GDM1 (cell line): ENCODE measurements around the gene C13orf42.

ENCODE experiments used
- DNase-seq: peaks from one replicate; lab custom pipeline; 2025; lab: John Stamatoyannopoulos, UW

Gene C13orf42

DNA sequence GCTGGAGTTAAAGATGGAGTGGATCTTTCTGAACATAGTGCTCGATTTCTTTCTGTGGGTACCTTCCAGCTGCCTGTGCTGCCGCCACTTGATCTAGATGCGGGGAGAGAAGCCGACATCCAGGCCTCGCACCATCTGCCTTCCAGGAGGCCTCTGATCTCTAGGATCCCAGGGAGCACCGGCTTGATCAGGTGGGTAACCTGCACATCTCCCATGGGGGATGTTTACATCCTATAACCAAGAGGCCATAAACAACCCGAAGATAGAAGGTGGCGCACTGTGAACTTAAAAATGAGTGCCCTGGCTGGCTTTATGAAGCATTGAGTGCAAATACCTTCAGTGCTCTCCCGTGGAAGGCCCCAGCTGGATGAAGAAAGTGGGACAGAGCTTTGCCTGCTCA, at the start of gene C13orf42:
Gene C13orf42 (minus strand): TSS at position 101 of the 400 bp plus-strand sequence. CDS start 65 bp downstream, at position 36.
- DNase-seq: no peak

DNA sequence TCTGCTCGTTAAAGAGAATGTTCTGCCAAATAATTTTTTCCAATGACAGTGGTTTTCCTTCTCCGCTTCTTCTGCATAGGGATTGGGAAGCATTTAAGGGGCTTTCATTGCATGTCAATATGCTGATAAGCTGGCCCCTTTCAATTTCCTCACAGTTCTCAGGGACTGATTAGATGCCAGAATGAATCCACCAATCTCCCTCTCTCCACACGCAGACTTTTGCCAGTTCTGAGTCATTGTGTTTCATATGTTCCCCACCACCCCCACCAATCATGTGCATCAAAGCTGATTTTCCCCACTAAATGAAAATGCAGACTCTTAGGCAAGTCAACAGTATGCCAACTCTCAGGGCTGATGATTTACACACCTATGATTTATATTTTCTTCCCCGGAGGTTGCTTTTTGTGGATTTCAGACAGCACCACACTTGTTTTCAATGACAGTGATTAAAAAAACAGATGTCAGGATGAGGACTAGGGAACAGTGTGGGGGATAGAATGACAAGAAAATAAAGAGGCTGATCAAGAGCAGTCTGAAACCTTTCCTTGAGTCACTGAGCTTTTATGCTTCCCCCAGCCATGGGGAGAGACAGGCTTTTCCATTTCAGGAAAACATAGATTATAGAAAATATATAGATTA, 47.9 kb upstream of the C13orf42 start:
- no peak for DNase-seq

DNA sequence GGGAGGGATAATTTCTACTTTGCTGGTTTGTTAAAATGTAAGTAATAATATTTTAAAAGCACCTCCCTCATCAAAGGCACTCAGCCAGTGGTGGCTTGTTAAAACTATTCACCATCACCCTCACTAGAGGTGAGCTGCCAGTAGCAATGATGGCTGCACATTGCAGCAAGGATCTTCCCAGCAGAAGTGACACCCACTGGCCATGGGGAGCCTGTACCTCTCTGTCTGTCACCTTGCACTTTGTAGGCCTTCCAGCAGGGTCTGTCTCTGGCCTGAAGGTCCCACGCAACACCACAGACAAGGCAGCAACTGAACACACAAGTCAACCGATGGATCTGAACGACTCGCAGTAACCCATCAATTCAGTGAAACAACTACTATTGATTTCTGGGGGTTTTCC, 47.3 kb upstream of the C13orf42 start:
- no peak for DNase-seq

DNA sequence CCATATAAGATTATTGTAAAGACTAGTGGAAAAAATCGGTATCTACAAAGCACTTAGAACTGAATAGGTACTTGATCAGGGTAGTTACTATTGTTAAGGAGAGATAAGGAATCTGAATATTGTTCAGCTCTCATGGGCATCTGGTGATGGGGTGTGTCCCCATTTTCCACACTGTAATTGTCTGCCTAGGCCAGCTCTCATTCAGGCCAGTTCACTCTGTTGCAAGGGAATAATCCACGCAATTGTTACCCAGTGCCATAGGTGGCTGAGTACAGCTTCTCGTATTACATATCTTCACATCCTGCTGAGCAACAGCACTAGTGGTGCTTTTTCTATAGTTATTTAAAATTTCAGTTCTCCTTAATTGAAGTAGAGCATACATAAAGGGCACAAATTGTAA, 45.6 kb upstream of the C13orf42 start:
- DNase-seq: no peak

DNA sequence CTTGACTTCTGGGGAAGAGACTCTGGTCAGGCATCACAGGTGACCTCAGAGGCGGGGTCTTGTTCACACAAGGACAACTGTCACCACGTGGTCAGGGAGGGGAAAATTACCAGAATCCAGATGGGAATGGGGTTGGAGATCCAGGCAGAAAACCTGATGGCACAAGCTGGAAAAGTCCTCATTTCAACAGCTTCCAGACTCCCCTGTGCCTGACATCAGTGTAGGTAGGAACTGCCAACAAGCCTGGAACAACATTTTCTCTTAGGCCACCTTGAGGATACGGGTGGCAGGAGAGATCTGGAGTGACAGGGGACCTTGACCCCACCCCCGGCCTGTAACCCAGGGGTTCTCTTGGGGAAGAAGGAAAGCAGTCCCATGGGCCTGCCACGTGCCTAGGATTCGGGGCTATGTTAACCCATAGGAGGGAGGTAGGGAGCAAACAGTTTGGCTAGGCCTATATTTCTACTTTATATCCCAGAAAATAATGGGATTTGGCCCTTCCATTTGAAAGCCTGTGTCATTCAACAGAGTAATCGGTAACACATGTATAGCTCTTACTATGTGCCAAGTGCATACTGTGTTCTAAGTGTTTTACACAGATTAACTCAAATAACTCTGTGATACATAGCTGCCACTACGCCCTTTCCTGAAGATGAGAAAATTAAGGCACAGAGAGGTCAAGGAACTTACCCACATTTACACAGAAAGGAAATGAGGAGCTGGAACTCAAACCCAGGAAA, 44.9 kb upstream of the C13orf42 start:
- no peak for DNase-seq

DNA sequence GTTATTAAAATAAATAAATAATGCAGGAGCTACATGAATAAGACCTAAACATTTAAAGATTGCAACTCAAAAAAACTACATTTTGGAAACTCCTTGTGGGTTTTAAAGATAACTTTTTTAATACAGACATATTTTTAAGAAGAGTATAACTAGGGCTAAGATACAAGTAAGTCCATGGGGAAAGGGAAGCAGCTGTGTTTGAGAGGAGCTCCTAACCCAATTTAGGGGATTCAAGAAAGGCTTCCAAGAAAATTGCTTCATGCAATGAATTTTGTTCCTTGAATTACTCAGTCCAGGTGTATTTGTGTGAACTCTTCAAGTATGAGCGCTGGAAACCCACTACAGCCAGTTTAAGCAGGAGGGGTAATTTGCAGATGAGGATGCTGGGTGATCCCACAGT, 44.1 kb upstream of the C13orf42 start:
- no peak for DNase-seq

DNA sequence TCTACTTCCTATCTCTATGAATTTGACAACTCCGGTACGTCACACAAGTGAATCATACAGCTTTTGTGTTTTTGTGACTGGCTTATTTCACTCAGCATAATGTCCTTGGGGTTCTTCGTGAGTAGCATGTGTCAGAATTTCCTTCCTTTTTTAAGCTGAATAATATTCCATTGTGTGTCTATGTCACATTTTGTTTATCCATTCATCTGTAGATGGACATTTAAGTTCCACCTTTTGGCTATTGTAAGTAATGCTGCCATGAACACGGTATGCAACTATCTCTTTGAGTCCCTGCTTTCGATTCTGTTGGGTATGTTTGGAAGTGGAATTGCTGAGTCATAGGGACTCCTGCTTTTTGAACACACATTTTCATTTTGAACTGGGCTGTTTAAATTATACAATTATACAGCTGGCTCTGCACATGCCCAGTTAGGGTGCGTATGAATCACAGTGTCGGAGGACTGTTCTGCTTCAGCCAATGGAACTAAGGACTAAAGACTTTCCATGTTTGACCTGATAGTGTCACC, 43.0 kb upstream of the C13orf42 start:
- no peak for DNase-seq

DNA sequence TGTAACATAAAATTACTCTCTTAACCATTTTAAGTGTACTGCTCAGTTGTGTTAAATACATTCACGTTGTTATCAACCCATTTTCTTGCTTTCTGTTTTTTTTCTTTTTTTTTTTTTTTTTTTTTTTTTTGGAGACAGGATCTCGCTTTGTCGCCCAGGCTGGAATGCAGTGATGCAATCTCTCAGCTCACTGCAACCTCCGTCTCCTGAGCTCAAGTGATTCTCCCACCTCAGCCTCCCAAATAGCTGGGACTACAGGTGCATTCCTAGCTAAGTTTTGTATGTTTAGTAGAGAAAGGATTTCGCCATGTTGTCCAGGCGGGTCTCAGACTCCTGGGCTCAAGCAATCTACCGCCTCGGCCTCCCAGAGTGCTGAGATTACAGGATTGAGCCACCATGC, 42.5 kb upstream of the C13orf42 start:
- no peak for DNase-seq

DNA sequence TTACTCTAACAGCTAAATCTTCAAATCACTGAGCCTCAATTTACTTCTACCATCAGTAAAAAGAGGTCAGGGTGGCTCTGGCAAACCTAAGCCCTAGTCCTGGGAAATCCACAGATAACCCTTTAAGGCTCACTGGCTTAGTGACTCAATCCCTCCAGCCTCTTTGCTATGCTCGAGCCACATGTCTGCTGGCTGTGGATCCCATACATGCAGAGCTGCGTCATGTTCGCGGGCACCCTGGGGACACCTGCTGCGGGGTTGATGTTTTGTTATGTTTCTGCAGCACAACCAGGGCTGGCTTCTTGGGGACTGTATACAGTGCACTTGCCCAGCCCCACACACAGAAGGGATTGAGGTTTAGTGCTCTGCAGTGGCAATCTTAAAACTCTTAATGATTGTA, 41.6 kb upstream of the C13orf42 start:
- DNase-seq: no peak

DNA sequence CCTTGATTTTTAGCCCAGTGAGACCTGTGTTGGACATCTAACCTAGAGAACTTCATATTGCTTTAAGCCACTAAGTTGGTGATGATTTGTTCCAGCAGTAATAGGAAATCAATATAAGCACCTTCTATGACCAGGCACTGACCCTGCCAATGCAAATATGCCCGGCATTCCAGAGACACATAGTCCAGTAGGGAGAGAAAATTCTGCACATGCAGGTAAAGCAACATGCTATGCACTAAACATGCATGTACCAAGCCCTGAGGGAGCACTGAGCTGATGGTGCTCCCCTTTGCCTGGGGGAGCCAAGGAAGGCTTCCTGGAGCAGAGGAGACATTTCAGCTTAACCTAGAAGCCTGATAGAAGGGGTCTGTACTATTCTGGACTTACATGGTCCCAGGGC, 40.4 kb upstream of the C13orf42 start:
- no peak for DNase-seq

DNA sequence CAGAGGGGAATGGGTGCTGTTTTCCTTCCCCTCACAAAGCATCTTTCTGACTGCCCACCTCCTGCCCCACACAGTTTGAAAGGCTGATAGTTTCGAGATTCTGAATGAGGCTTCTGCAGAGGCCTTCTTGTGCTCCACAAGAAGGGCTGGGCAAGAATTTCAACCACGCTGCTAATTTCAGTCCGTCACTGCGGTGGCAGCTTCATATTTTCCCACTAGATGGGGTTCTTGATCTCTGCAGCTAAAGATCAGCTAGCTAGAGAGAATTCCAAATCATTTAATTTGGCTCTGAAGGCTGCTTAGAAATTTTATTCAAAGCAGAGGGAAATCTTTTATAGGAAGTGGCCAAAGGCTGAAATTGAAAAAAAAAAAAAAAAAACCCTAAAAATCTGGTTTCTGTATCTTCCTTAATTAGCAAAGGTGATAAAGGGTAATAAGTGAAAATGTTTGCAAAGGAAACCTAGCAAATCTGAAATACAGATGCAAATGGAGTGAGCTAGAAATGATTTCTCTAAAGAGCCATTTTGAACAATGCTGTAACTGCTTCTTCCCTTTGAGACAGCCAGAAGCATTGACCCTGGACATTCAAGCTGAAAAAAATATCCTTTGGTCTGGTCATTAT, 38.0 kb upstream of the C13orf42 start:
- no peak for DNase-seq

DNA sequence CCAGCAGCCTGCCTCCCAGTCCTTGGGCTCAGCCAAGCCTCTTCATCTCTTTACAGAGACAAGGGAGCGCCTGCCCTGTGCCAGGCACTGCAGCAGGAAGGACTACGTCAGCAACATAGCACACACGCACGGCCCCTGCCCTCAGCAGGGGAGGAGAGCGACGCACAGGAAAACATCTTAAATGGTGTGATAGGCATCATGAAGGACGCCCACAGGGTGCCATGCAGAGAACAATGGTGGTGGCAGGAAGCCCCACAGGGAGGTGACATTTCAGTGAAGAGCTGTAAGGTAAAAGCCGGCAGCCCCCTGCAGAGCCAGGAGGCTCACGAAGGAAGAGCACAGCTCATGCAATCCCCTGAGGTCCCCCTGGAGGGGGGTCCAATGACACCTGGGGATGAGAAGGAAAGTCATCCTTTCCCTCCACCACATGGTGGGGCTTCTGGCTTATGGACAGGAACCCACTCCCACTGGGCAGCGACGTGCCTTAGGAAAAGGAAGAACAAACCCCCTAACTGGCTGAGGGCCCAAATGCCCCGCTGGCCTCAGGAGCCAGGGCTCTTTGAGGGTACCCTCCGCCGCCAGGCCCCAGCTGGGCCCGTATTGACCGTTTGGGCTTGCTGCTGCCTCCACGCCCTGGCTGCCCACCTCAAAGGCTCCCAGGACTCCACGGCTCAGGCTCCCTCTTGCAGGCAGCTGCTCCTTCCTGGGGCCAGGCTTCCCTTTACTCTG, 37.3 kb upstream of the C13orf42 start:
- no peak for DNase-seq

DNA sequence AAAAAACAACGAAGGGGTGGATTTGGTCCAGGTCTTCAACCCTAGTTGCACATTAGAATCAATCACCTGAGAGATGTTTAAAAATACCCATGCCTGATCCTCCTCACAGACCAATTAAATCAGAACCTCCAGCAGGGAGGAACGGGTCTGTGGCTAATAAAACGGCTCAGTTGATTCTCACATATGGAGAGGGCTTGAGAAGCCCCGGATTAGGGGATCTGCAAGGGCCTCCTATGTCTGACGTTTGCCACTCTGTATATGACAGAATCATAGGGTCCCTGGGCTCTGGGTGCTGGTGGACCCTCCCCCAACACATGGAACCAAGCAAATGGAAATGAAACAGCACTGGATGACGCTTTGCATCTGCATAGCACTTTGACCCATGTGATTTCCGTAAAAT, 36.7 kb upstream of the C13orf42 start:
- DNase-seq: no peak

DNA sequence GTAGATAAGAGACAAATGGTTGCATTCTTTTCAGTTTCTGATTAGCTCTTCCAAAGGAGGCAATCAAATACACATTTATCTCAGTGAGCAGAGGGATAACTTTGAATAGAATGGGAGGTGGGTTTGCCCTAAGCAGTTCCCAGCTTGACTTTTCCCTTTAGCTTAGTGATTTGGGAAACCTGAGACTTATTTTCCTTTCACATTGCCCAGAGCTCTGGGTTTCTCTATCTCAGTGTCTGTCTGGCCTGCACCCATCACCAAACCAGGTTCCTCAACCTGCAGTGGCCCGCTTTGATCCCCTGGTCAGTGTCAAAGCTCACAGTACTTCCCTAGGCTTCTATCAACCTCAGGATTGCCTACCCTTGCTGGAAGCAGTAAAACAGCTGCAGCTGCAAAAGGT, 35.6 kb upstream of the C13orf42 start:
- DNase-seq: no peak

DNA sequence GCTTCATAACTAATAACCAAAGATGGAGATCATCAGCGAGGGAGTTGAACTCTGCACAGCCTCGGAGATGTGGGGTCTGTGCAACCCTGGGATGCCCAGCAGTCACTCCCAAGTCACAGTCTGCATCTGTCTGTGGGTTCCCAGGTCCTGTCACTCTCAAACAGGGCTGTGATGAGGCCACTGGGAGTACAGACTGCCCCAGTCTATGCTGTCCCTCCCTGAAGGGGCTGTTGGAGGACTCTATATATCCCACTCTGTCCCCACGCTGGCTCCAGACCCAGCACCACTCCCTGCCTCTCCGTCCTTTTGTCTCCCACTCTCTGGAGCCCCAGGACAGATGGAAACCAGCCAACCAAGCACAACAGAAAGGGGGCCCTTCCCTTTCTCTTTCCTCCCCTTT, 26.2 kb upstream of the C13orf42 start:
- DNase-seq: no peak

DNA sequence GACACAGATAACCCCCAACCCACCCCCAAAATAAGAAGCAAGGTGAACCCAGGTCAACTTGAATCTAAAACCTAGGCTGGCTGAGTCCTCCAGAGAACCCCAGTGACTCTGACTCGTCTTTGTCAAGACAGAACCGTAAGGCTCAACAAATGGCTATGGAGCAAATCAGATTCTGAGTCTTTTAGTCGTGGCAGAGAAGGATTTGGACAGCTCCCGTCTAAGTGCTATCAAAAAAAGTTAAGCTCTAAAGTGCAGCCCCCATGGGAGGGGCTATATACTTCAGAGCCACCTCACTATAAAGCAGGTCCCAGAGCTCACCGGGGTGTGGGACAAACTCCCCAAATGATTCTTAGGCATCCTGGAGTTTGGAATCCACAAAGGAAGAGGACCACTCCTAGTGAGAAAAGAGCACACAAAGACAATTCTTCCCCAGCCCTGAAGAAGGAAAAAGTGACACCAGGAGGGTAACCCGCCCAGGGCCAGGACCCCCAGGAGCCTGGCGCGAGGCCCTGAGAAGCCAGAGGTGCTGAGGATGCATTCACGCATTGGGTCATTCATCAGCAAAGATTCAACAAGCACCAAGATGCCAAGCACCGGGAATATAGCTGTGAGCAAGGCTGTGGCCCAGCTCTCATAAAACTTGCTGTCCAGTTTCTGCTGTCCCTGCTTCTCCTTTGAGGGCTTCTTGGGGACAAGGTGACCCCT, 25.4 kb upstream of the C13orf42 start:
- DNase-seq: no peak

DNA sequence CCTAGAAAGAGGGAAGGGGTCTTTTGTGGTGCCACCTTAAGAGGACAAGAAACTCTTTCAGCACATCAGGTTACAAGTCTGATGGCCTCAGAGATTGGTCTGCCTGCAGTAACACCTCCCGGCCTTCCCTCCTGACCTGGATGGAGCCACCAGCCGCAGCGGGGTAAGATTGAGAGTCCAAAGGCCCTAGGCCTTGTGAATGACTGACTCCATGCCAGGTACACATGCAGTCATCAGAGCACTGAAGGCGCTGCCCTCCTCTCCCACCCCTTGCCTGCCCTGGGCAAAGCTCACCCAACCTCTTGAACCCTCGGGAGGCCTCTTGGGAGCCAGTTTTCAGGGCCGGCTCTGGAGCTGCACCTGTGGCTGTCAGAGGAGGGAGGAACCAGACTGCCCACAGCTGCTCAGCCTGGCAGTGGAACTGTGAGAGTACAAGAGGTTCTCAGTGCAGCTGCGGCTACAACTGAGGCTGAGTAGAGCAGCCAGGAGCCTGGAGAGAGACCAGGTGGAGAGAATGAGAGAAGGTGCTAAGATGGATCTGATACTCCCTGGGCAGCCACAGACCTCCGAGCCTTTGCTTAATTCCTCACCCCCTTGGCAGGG, 23.8 kb upstream of the C13orf42 start:
- no peak for DNase-seq

DNA sequence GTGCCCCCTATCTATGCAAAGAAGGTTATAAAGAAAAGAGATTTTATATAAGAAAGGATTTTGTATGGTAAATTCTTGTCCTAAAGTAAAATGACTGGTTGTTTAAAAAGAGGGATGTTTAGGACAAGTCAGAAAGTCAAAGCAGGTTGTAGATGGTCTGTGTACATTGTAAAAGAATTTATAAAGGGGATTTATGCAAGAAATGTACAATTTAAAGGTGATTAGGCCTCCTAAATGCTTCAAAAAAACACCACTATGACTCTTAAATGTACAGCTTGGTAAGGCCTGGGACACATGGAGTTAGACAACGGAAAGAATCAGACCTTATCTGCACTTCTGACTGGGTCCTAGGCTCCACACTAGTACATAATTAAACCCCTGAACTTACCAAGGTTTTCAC, 19.3 kb upstream of the C13orf42 start:
- DNase-seq: no peak

DNA sequence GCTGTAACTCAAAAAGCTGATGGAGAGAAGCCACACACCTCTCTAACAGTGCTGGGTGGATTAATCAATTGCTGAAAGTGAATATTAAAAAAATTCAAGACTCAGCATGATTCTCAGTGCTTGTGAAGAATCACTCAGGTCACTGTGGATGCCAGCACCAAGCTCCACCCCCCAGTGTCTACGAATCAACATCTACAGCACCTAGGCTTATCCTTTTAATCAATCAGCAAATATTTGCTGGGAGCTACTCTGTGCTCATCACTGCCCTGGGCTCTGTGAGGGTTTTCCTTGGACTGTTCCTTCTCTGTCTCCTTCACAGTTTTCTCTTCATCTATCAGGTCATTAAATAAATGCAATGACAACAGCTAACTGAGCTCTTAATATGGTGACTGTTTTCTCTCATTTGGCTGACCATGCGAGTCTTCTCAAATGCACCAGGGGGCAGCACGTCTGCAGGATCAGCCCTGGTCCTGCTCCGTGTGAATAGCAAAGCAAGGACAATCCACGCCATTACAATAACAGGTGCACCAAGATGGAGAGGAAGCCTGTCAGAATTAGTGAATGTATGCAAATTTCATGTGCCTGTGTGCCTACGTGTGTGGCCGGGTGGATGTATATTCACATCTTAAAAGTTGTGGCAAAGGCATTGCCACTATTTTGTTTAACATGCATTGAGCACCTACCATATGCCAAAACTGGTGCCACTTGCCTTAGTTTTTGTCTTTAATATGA, 14.6 kb upstream of the C13orf42 start:
- DNase-seq: peak; percentile 63

DNA sequence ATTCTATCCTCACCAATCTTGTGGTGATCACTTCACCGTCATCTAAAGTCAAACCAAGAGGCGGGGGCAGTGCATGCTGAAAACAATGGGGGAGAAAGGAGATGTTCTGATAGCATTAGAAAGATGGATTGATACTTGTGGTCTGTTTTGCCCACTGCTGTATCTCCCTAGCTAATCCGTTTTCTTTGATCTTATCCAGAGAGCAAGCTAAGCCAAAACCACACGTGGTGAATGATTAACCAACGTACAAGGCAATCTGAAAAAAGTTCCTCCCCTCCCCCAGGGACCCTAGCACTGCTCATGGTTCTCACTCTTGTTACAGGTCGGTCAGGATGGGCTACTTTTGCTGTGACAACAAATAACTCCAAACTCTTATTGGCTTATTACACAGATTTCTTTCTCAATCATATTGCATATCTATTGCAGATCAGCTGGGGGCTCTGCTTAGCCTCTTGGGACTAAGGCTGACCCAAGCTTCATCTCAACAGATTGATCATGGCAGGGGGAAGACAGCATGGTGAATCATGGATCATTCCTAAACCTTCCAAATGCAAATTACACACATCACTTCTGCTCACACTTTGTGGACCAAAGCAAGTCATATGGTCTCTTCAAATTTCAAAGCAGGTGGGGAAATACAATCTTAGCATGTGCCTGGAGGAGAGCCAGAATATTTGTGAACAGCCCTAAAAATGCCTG, 11.9 kb upstream of the C13orf42 start:
- DNase-seq: no peak
